Measurements from ENCODE around the gene RNU6-8.

RNU6-8 gene

GRCh38 chr14:32203928-32204357 lies 874 bp upstream of the RNU6-8 start:
- no peak for FAIRE-seq

GRCh38 chr14:32202491-32202997 lies 525 bp downstream of the RNU6-8 start:
- FAIRE-seq, result no peak

- no peak for FAIRE-seq
Measured at GRCh38 chr14:32201816-32202490, 1.1 kb downstream of the RNU6-8 start, which contains the start of gene RNU6-7. RNU6-7 (plus strand) TSS chr14:32202045.

- FAIRE-seq, result peak; percentile 51
Measured at GRCh38 chr14:32201193-32201815, 1.8 kb downstream of the RNU6-8 start.

GRCh38 chr14:32200368-32201192 lies 2.5 kb downstream of the RNU6-8 start:
- FAIRE-seq, result no peak

- no peak for FAIRE-seq
Measured at GRCh38 chr14:32197919-32198318, 5.2 kb downstream of the RNU6-8 start.

- no peak for FAIRE-seq
Measured at GRCh38 chr14:32195636-32196035, 7.4 kb downstream of the RNU6-8 start.

- no peak for FAIRE-seq
Measured at GRCh38 chr14:32193532-32193931, 9.5 kb downstream of the RNU6-8 start.

- FAIRE-seq, result no peak
Measured at GRCh38 chr14:32192712-32193373, 10.2 kb downstream of the RNU6-8 start.

GRCh38 chr14:32190673-32191072 lies 12.4 kb downstream of the RNU6-8 start:
- FAIRE-seq, result no peak

GRCh38 chr14:32189811-32190210 lies 13.3 kb downstream of the RNU6-8 start:
- FAIRE-seq, result no peak

- no peak for FAIRE-seq
Measured at GRCh38 chr14:32186248-32186647, 16.8 kb downstream of the RNU6-8 start.

GRCh38 chr14:32185097-32185496 lies 18.0 kb downstream of the RNU6-8 start:
- no peak for FAIRE-seq

- FAIRE-seq, result no peak
Measured at GRCh38 chr14:32183151-32184058, 19.7 kb downstream of the RNU6-8 start.

GRCh38 chr14:32171469-32171868 lies 31.6 kb downstream of the RNU6-8 start:
- no peak for FAIRE-seq

GRCh38 chr14:32169191-32169590 lies 33.9 kb downstream of the RNU6-8 start:
- no peak for FAIRE-seq

GRCh38 chr14:32167907-32168306 lies 35.2 kb downstream of the RNU6-8 start:
- no peak for FAIRE-seq

GRCh38 chr14:32166924-32167323 lies 36.1 kb downstream of the RNU6-8 start:
- no peak for FAIRE-seq

GRCh38 chr14:32166029-32166428 lies 37.0 kb downstream of the RNU6-8 start:
- FAIRE-seq, result no peak

Measured in G401.6 (cell line).